ENCODE measurements around the gene CAB39.

The CAB39 gene

DNA sequence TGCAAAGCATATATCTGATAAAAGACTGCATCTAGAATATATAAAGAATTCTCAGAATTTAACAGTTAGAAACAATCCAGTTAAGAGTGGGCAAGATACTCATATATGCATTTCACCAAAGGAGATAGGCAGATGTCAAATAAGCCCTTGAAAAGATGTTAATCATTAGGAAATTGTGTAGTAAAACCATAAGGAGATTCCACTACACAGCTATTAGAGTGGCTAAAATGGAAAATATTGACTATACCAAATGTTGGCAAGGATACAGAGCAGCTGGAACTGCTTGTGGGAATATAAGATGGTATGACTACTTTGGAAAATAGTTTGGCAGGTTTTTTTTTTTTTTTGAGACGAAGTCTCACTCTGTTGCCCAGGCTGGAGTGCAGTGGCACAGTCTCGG lies 59.5 kb downstream of the CAB39 start:
- Mint-ChIP-seq H3K9me3 (no peaks in the 10 kb centered on the region), H3K4me1 (peaks cover 65% of the 10 kb centered on the region), H3K4me3 (no peak overlapping the region), H3K27me3 (no peaks in the 10 kb centered on the region), H3K36me3 (ENCODE audit: insufficient read depth) (peaks cover 12% of the 10 kb centered on the region), H3K27ac (ENCODE audit: low read depth) (no peak overlapping the region)
- DNase-seq (ENCODE audit: low spot score in 2 of 2) (no peak), ATAC-seq (replicated peaks; ENCODE audit: extremely low read depth, poor library complexity, severe bottlenecking) (no peak)

- Mint-ChIP-seq H3K4me1 (peaks cover 62% of the 10 kb centered on the region), H3K36me3 (ENCODE audit: insufficient read depth) (peaks cover 14% of the 10 kb centered on the region), H3K27me3 (no peaks in the 10 kb centered on the region), H3K4me3 (peak overlapping the region; percentile 16), H3K27ac (ENCODE audit: low read depth) (peak overlapping the region; percentile 30), H3K9me3 (no peaks in the 10 kb centered on the region)
- no peak for DNase-seq (ENCODE audit: low spot score in 2 of 2)
- peak; percentile 70 for ATAC-seq (replicated peaks; ENCODE audit: extremely low read depth, poor library complexity, severe bottlenecking)
Observed at GRCh38 chr2:230773039-230773773, 60.6 kb downstream of the CAB39 start.

DNA sequence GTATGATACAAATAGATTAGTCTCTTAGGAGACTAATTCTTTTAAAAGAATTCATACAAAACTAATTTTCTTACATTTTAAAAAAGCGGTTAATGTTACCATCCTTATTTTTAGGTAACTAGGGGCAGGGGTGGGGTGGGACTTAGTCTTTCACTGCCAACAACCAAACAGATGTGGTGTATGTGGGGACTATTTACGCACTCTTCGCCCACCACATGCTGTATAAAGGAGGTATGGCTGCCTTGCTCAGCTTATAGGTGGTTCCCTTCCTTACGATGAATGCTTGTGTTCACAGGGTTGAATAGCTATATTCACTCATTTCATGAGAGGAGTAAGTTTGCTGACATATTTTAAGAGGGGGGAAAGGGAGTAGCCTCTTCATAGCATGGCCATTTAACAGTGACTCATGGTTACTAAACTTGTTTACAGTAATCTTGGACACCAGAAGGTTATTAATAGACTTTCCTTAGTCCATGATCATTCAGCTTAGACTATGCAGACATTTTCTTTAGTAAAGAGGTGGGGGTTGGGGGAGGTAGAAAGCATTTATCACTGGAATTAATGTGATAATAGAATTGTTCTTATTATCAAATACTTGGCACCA lies 61.8 kb downstream of the CAB39 start:
- Mint-ChIP-seq H3K36me3 (ENCODE audit: insufficient read depth) (peaks cover 13% of the 10 kb centered on the region), H3K4me3 (no peak overlapping the region), H3K27ac (ENCODE audit: low read depth) (no peak overlapping the region), H3K27me3 (no peaks in the 10 kb centered on the region), H3K4me1 (peaks cover 63% of the 10 kb centered on the region), H3K9me3 (no peaks in the 10 kb centered on the region)
- ATAC-seq (replicated peaks; ENCODE audit: extremely low read depth, poor library complexity, severe bottlenecking), result no peak
- no peak for DNase-seq (ENCODE audit: low spot score in 2 of 2)

GRCh38 chr2:230775737-230776136 lies 63.1 kb downstream of the CAB39 start:
- Mint-ChIP-seq H3K27me3 (no peaks in the 10 kb centered on the region), H3K9me3 (no peaks in the 10 kb centered on the region), H3K36me3 (ENCODE audit: insufficient read depth) (peaks cover 13% of the 10 kb centered on the region), H3K4me3 (no peak overlapping the region), H3K27ac (ENCODE audit: low read depth) (no peak overlapping the region), H3K4me1 (peaks cover 70% of the 10 kb centered on the region)
- DNase-seq (ENCODE audit: low spot score in 2 of 2) (no peak), ATAC-seq (replicated peaks; ENCODE audit: extremely low read depth, poor library complexity, severe bottlenecking) (no peak)

- Mint-ChIP-seq H3K9me3 (no peaks in the 10 kb centered on the region), H3K4me1 (peaks cover 66% of the 10 kb centered on the region), H3K27ac (ENCODE audit: low read depth) (peak overlapping the region; percentile 38), H3K4me3 (no peak overlapping the region), H3K36me3 (ENCODE audit: insufficient read depth) (peaks cover 16% of the 10 kb centered on the region), H3K27me3 (no peaks in the 10 kb centered on the region)
- ATAC-seq (replicated peaks; ENCODE audit: extremely low read depth, poor library complexity, severe bottlenecking) (no peak), DNase-seq (ENCODE audit: low spot score in 2 of 2) (no peak)
Observed at GRCh38 chr2:230777721-230778120, 65.1 kb downstream of the CAB39 start.

DNA sequence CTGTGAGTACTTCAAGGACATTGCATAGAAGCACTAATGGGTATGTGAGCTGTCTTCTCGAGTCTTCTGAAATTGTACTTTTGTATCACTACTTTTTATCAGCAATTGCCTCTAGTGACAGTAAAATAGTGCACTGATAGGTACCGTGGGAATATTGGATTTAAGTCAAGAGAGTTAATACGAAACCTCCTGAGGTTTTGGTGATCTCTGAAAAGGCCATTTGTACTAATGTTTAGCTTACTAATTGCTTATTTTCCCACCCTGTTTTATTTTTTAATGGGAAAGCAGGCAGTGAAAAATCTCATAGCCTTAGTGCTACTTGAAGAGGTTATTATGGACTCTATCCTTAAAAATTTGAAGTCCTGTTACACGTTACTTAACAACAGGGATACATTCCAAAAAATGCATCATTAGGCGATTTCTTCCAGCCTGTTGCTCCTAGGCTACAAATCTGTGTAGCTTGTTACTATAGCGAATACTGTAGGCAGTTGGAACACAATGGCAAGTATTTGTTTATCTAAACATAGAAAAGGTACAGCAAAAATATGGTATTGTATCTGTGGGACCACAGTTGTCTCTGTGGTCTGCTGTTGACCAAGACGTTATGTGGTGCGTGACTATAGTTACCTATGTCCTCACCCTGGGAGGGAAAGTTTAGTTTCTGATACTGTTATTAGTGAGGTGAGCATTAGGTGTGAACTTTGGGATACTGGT lies 65.9 kb downstream of the CAB39 start:
- DNase-seq (ENCODE audit: low spot score in 2 of 2) (no peak), ATAC-seq (replicated peaks; ENCODE audit: extremely low read depth, poor library complexity, severe bottlenecking) (no peak)
- no peak overlapping the region for H3K4me3 Mint-ChIP-seq
- H3K27ac Mint-ChIP-seq (ENCODE audit: low read depth), result peak overlapping the region; percentile 38
- no peaks in the 10 kb centered on the region for H3K27me3 Mint-ChIP-seq
- H3K36me3 Mint-ChIP-seq (ENCODE audit: insufficient read depth), result peaks cover 18% of the 10 kb centered on the region
- no peaks in the 10 kb centered on the region for H3K9me3 Mint-ChIP-seq
- H3K4me1 Mint-ChIP-seq, result peaks cover 58% of the 10 kb centered on the region

DNA sequence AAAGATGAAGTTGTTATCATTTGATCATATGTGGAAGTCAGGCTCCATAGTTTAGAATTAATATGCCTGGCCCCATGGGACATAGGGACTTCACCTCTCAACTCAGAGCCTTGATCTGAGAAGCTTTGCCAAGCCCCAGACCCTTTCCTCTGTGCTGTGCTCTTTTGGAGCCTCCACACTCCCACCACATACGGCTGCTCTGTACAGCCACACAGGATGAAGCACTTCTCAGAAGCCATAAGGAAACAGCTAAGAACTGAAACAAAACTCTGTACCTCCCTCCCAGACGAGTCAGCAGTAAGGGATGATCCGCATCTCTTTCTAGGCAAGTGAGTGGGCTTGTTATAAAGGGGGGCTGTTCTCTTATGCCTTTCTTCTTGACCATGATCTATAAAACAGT lies 66.5 kb downstream of the CAB39 start:
- ATAC-seq (replicated peaks; ENCODE audit: extremely low read depth, poor library complexity, severe bottlenecking) (no peak), DNase-seq (ENCODE audit: low spot score in 2 of 2) (no peak)
- Mint-ChIP-seq H3K27ac (ENCODE audit: low read depth) (peak overlapping the region; percentile 1), H3K4me3 (peak overlapping the region; percentile 25), H3K4me1 (peaks cover 59% of the 10 kb centered on the region), H3K27me3 (no peaks in the 10 kb centered on the region), H3K9me3 (no peaks in the 10 kb centered on the region), H3K36me3 (ENCODE audit: insufficient read depth) (peaks cover 24% of the 10 kb centered on the region)

DNA sequence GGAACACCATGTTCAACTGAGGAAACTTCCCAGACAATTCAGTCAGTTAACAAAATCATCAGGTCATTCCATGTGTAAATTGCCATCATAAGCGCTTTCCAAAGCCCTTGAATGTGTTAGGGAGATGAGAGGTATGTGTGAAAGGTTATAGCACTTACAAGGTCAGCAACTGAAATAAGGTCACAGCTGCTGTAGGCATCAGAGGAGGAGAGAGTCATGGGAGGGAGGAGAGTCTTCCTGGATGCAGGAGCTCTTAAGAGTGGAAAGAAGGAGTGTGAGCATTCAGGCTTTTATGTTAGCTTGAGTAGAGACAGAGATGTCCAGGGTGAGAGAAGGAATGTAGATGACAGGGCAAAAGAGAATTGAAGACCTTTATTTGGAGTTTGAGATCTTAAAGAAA lies 67.0 kb downstream of the CAB39 start:
- Mint-ChIP-seq H3K36me3 (ENCODE audit: insufficient read depth) (peaks cover 24% of the 10 kb centered on the region), H3K9me3 (no peaks in the 10 kb centered on the region), H3K27ac (ENCODE audit: low read depth) (peak overlapping the region; percentile 1), H3K4me1 (peaks cover 64% of the 10 kb centered on the region), H3K4me3 (peak overlapping the region; percentile 25), H3K27me3 (no peaks in the 10 kb centered on the region)
- ATAC-seq (replicated peaks; ENCODE audit: extremely low read depth, poor library complexity, severe bottlenecking), result no peak
- no peak for DNase-seq (ENCODE audit: low spot score in 2 of 2)

- peak in 1 of 2 donors; percentile 65 for DNase-seq (ENCODE audit: low spot score in 2 of 2)
- peak; percentile 99 for ATAC-seq (replicated peaks; ENCODE audit: extremely low read depth, poor library complexity, severe bottlenecking)
- Mint-ChIP-seq H3K4me1 (peaks cover 63% of the 10 kb centered on the region), H3K36me3 (ENCODE audit: insufficient read depth) (peaks cover 22% of the 10 kb centered on the region), H3K27ac (ENCODE audit: low read depth) (peak overlapping the region; percentile 57), H3K4me3 (peak overlapping the region; percentile 24), H3K9me3 (no peaks in the 10 kb centered on the region), H3K27me3 (no peaks in the 10 kb centered on the region)
Observed at GRCh38 chr2:230781130-230781797, 68.6 kb downstream of the CAB39 start.

- DNase-seq (ENCODE audit: low spot score in 2 of 2) (no peak), ATAC-seq (replicated peaks; ENCODE audit: extremely low read depth, poor library complexity, severe bottlenecking) (no peak)
- peaks cover 69% of the 10 kb centered on the region for H3K4me1 Mint-ChIP-seq
- H3K9me3 Mint-ChIP-seq, result no peaks in the 10 kb centered on the region
- H3K27ac Mint-ChIP-seq (ENCODE audit: low read depth), result peak overlapping the region; percentile 35
- H3K27me3 Mint-ChIP-seq, result no peaks in the 10 kb centered on the region
- peaks cover 20% of the 10 kb centered on the region for H3K36me3 Mint-ChIP-seq (ENCODE audit: insufficient read depth)
- no peak overlapping the region for H3K4me3 Mint-ChIP-seq
Observed at GRCh38 chr2:230783101-230783500, 70.5 kb downstream of the CAB39 start.

- H3K4me3 Mint-ChIP-seq, result no peak overlapping the region
- no peak for ATAC-seq (replicated peaks; ENCODE audit: extremely low read depth, poor library complexity, severe bottlenecking)
- H3K36me3 Mint-ChIP-seq (ENCODE audit: insufficient read depth), result peaks cover 26% of the 10 kb centered on the region
- no peak for DNase-seq (ENCODE audit: low spot score in 2 of 2)
- H3K27me3 Mint-ChIP-seq, result no peaks in the 10 kb centered on the region
- no peak overlapping the region for H3K27ac Mint-ChIP-seq (ENCODE audit: low read depth)
- peaks cover 7% of the 10 kb centered on the region for H3K9me3 Mint-ChIP-seq
- H3K4me1 Mint-ChIP-seq, result peaks cover 63% of the 10 kb centered on the region
Observed at GRCh38 chr2:230784795-230785194, 72.2 kb downstream of the CAB39 start.

DNA sequence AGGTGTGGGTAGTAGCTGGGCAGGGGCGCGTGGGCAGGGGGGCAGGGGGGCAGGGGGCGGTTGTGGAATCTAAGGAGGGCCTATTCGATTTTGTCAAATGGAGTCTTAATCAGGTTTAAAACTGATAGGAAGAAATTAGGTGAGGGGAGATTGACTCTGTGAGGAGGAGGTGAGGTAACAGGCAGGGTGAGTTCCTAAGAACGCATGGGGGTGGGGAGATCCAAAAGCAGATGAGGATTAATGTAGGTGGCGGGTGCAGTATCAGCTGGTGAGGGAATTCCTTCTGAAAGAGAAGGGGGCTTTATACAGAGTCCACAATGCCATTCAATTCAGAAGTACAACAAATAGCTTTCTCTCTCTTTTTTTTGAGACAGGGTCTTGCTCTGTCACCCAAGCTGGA lies 72.7 kb downstream of the CAB39 start:
- H3K4me1 Mint-ChIP-seq, result peaks cover 65% of the 10 kb centered on the region
- peaks cover 27% of the 10 kb centered on the region for H3K36me3 Mint-ChIP-seq (ENCODE audit: insufficient read depth)
- DNase-seq (ENCODE audit: low spot score in 2 of 2) (no peak), ATAC-seq (replicated peaks; ENCODE audit: extremely low read depth, poor library complexity, severe bottlenecking) (no peak)
- H3K27ac Mint-ChIP-seq (ENCODE audit: low read depth), result no peak overlapping the region
- H3K27me3 Mint-ChIP-seq, result no peaks in the 10 kb centered on the region
- H3K4me3 Mint-ChIP-seq, result no peak overlapping the region
- H3K9me3 Mint-ChIP-seq, result peaks cover 7% of the 10 kb centered on the region

All from central memory CD8-positive, alpha-beta T cell (primary cell).